RWPE1 (cell line): ENCODE results near the gene CBX5.

Source experiments
- CTCF ChIA-PET: fragments of 350-600 bp; sonication (Branson Sonifier 250); formaldehyde crosslinking; extraction: SDS; loops from one replicate; lab custom pipeline; 2021; lab: Yijun Ruan, JAX
- POLR2A ChIA-PET: fragments of 400-600 bp; formaldehyde crosslinking; extraction: SDS; loops from one replicate; lab custom pipeline; 2020; ENCODE audit warnings: antibody characterized with exemption; ENCODE audit not compliant: low non-redundant PET; lab: Yijun Ruan, JAX
- DNase-seq: peaks from one replicate; pipeline ENCODE4 v3.0.0; 2012; ENCODE audit warnings: low spot score
- H3K27ac ChIP-seq: fragments of 450-650 bp; 2 replicates; pipeline ENCODE4 v1.5.1; 2017
- CTCF ChIP-seq: fragments of 450-650 bp; conservative IDR thresholded peaks from 2 replicates; pipeline ENCODE4 v1.5.1; 2017; ENCODE audit warnings: low read depth, mild to moderate bottlenecking

CBX5 gene

GRCh38 chr12:54201001-54201794 lies 78.7 kb downstream of the CBX5 start:
- H3K27ac ChIP-seq: no peak overlapping the region
- peak; percentile 92 for TF ChIP-seq CTCF
- ChIA-PET POLR2A (no interaction called here), CTCF (interaction anchor here (0.5 to 3.0 kb wide), 35 partner anchors 8 to 497 kb away, joined by 3 to 47 read pairs (median 4); partner anchors contain the start of genes HOXC10, HOXC5, HOXC6 and HOXC8)
- peak; percentile 73 for DNase-seq

- H3K27ac ChIP-seq: no peak overlapping the region
- no peak for DNase-seq
- TF ChIP-seq CTCF: no peak
- ChIA-PET POLR2A (no interaction called here), CTCF (interaction anchor here (0.9 to 3.0 kb wide), 10 partner anchors 11 to 215 kb away, joined by 3 to 20 read pairs (median 6); partner anchors contain the start of genes HOXC10, HOXC5, HOXC9 and SMUG1)
Observed at GRCh38 chr12:54200412-54200811, 79.5 kb downstream of the CBX5 start.

GRCh38 chr12:54199917-54200316 lies 80.0 kb downstream of the CBX5 start:
- DNase-seq: no peak
- H3K27ac ChIP-seq: no peak overlapping the region
- TF ChIP-seq CTCF: no peak
- ChIA-PET CTCF (interaction anchor here (0.8 to 3.0 kb wide), 4 partner anchors 194 to 215 kb away, joined by 3 to 9 read pairs (median 5); partner anchors contain the start of genes HOXC10 and HOXC9), POLR2A (no interaction called here)

- H3K27ac ChIP-seq: no peak overlapping the region
- no peak for DNase-seq
- POLR2A ChIA-PET: no interaction called here
- no peak for TF ChIP-seq CTCF
- CTCF ChIA-PET: interaction anchor here (0.8 to 1.4 kb wide), 2 partner anchors 9 to 193 kb away, joined by 3 to 6 read pairs; no protein-coding TSS in a partner anchor
Observed at GRCh38 chr12:54199034-54199433, 80.9 kb downstream of the CBX5 start.

GRCh38 chr12:54197431-54197909 lies 82.5 kb downstream of the CBX5 start:
- TF ChIP-seq CTCF: no peak
- CTCF ChIA-PET: interaction anchor here (0.6 to 0.7 kb wide), 4 partner anchors 50 to 451 kb away, joined by 3 to 6 read pairs (median 3); no protein-coding TSS in a partner anchor
- POLR2A ChIA-PET: no interaction called here
- no peak overlapping the region; the same call in 1 of the 2 replicates for H3K27ac ChIP-seq
- DNase-seq: peak; percentile 44

GRCh38 chr12:54197010-54197409 lies 82.9 kb downstream of the CBX5 start:
- POLR2A ChIA-PET: no interaction called here
- H3K27ac ChIP-seq: no peak overlapping the region; the same call in 1 of the 2 replicates
- TF ChIP-seq CTCF: no peak
- CTCF ChIA-PET: interaction anchor here (0.6 to 0.7 kb wide), 2 partner anchors 202 to 450 kb away, joined by 3 to 6 read pairs; no protein-coding TSS in a partner anchor
- DNase-seq: no peak
